Astrocyte of the spinal cord (primary cell): ENCODE data around the gene HERC5.
A peak's percentile ranks its signal among the peaks of the same experiment; 100 is the strongest.
"Not testable (repeated sequence)": the region's sequence is repeated elsewhere in the genome, so short reads cannot be mapped to it uniquely, and the experiment has no call there.

Source experiments
- DNase-seq: peaks from one replicate; pipeline ENCODE4 v3.0.0; 2011; ENCODE audit warnings: low read depth, low spot score
- H3K4me3 ChIP-seq: 2 replicates; pipeline ENCODE4 v1.5.1; 2011; ENCODE audit warnings: low read depth, mild to moderate bottlenecking, low read length, moderate library complexity
- CTCF ChIP-seq: IDR thresholded peaks from 2 replicates; pipeline ENCODE4 v1.5.1; 2012; ENCODE audit warnings: low read depth, mild to moderate bottlenecking, low read length, inconsistent platforms
- in situ Hi-C: cut with HindIII; loops from 2 replicates; pipeline ENCODE4 v1.10.0; 2017; ENCODE audit warnings: low sequenced_read_pairs

The HERC5 gene

DNA sequence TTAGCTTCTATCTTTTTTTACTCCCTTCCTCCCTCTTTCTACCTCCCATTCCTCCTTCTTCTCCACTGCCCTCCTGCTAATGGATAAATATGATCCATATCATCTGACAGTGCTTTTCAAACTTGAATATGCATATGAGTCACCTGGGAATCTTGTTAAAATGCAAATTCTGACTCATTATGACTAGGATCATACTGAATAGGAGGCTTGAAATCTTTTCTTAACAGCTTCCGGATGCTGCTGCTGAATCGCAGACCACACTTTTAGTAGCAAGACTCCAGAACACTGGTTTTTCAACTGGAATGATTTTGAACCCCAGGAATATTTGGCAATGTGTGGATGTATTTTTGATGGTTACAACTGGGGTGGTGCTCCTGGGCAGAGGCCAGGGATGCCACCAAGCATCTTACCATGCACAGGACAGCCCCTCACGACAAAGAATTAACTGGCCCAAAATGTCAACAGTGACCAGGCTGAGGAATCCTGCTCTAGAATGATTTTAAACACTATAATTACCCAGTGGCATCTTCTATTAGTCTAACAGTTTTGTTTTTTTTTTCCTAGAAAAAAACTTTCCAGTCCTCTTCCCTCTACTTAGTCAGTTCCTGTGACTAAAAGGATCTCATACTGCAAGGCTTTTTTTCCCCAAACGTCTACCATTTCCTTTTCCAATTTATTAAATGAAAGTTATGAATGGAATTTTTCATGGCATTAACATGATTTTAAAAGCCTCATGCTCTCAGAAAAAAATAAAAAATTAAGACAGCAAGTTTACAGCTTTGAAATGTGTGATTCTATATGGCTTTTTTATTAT is 77.2 kb downstream of the HERC5 start:
- peak; percentile 85 for DNase-seq
- in situ Hi-C loops, result no loop called here
- no peak for TF ChIP-seq CTCF
- H3K4me3 ChIP-seq, result no peak overlapping the region

GRCh38 chr4:88535090-88535755 is 78.3 kb downstream of the HERC5 start:
- in situ Hi-C loops, result no loop called here
- no peak for TF ChIP-seq CTCF
- no peak for DNase-seq
- no peak overlapping the region for H3K4me3 ChIP-seq

DNA sequence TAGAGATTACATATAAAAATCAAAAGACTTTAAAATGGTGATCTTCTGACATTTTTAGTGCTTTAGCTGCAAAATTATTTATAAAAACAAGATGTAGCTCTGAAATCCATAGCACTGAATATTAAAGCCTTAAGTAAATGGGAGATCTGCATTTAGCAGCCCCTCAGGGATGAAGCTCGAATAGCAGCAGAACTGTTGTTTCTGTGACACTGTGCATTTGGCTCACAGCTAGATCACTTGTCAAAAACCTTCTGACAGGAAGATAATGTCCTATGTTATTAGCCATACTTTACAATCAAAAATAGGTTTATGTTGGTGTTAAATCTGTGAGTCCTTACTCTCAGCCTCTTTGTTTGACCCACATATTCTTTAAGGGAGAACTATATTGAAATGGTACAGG is 80.8 kb downstream of the HERC5 start:
- no peak for DNase-seq
- TF ChIP-seq CTCF, result no peak
- H3K4me3 ChIP-seq, result no peak overlapping the region
- in situ Hi-C loops, result no loop called here

GRCh38 chr4:88539322-88540068 is 82.6 kb downstream of the HERC5 start:
- in situ Hi-C loops, result not testable (repeated sequence)

GRCh38 chr4:88549815-88550214 is 92.9 kb downstream of the HERC5 start:
- no peak for TF ChIP-seq CTCF
- no peak for DNase-seq
- in situ Hi-C loops, result no loop called here
- H3K4me3 ChIP-seq, result no peak overlapping the region

More at GRCh38 chr4:88539322-88540068, 82.6 kb downstream of the HERC5 start:
- H3K4me3 ChIP-seq, result not testable (repeated sequence)
- peak; percentile 57 for TF ChIP-seq CTCF
- DNase-seq, result peak; percentile 33
